ENCODE results near the gene SND1. TPM values are rescaled to one million over a fixed set of nuclear protein-coding genes. Genes with fewer than 3 reads are reported as not detected.

The SND1 gene
- total and polyA plus RNA-seq, 9 donors: 88.3 to 125 (median 97.7) TPM

- Histone ChIP-seq H3K9me3 (replicated peaks; ENCODE audit: control insufficient read depth, low read depth, low read length) (no peaks in the 10 kb centered on the region), H3K27me3 (ENCODE audit: control insufficient read depth, insufficient read depth, low read length) (peaks cover 31% of the 10 kb centered on the region), H3K36me3 (ENCODE audit: control insufficient read depth, insufficient read depth, low read length) (no peaks in the 10 kb centered on the region), H3K27ac (ENCODE audit: low read length) (no peak overlapping the region), H3K4me3 (ENCODE audit: low read length) (no peak overlapping the region), H3K4me1 (ENCODE audit: control insufficient read depth, insufficient read depth, low read length) (no peaks in the 10 kb centered on the region)
- WGBS (ENCODE audit: insufficient coverage): 2% methylated on average over 19 of the region's 24 CpGs
- no peak for DNase-seq
These were observed 31.4 kb upstream of the SND1 start for GRCh38 chr7:127620406-127621233.

- DNase-seq: no peak
- H3K9me3 ChIP-seq (replicated peaks; ENCODE audit: control insufficient read depth, low read depth, low read length): no peaks in the 10 kb centered on the region
- H3K4me3 ChIP-seq (ENCODE audit: low read length): no peak overlapping the region
- H3K4me1 ChIP-seq (ENCODE audit: control insufficient read depth, insufficient read depth, low read length): no peaks in the 10 kb centered on the region
- no peak overlapping the region for H3K27ac ChIP-seq (ENCODE audit: low read length)
- H3K27me3 ChIP-seq (ENCODE audit: control insufficient read depth, insufficient read depth, low read length): peaks cover 11% of the 10 kb centered on the region
- no peaks in the 10 kb centered on the region for H3K36me3 ChIP-seq (ENCODE audit: control insufficient read depth, insufficient read depth, low read length)
These were observed 26.7 kb upstream of the SND1 start for GRCh38 chr7:127625331-127625730.

GRCh38 chr7:127628445-127628844 is 23.5 kb upstream of the SND1 start:
- DNase-seq: no peak
- Histone ChIP-seq H3K27me3 (ENCODE audit: control insufficient read depth, insufficient read depth, low read length) (peaks cover 3% of the 10 kb centered on the region), H3K27ac (ENCODE audit: low read length) (no peak overlapping the region), H3K4me3 (ENCODE audit: low read length) (no peak overlapping the region), H3K9me3 (replicated peaks; ENCODE audit: control insufficient read depth, low read depth, low read length) (no peaks in the 10 kb centered on the region), H3K4me1 (ENCODE audit: control insufficient read depth, insufficient read depth, low read length) (no peaks in the 10 kb centered on the region), H3K36me3 (ENCODE audit: control insufficient read depth, insufficient read depth, low read length) (no peaks in the 10 kb centered on the region)
- no CpG with 5 or more reads among the region's 3 CpGs for WGBS (ENCODE audit: insufficient coverage)

- H3K4me1 ChIP-seq (ENCODE audit: control insufficient read depth, insufficient read depth, low read length): no peaks in the 10 kb centered on the region
- H3K27ac ChIP-seq (ENCODE audit: low read length): no peak overlapping the region
- DNase-seq: no peak
- WGBS (ENCODE audit: insufficient coverage): 0% methylated on average over 1 of the region's 5 CpGs
- no peaks in the 10 kb centered on the region for H3K9me3 ChIP-seq (replicated peaks; ENCODE audit: control insufficient read depth, low read depth, low read length)
- no peaks in the 10 kb centered on the region for H3K36me3 ChIP-seq (ENCODE audit: control insufficient read depth, insufficient read depth, low read length)
- H3K4me3 ChIP-seq (ENCODE audit: low read length): no peak overlapping the region
- peaks cover 3% of the 10 kb centered on the region for H3K27me3 ChIP-seq (ENCODE audit: control insufficient read depth, insufficient read depth, low read length)
These were observed 22.6 kb upstream of the SND1 start for GRCh38 chr7:127629268-127629854.

GRCh38 chr7:127632276-127632910 is 19.6 kb upstream of the SND1 start:
- no peak for DNase-seq
- Histone ChIP-seq H3K9me3 (replicated peaks; ENCODE audit: control insufficient read depth, low read depth, low read length) (no peaks in the 10 kb centered on the region), H3K36me3 (ENCODE audit: control insufficient read depth, insufficient read depth, low read length) (no peaks in the 10 kb centered on the region), H3K4me3 (ENCODE audit: low read length) (no peak overlapping the region), H3K27me3 (ENCODE audit: control insufficient read depth, insufficient read depth, low read length) (peaks cover 5% of the 10 kb centered on the region), H3K27ac (ENCODE audit: low read length) (no peak overlapping the region), H3K4me1 (ENCODE audit: control insufficient read depth, insufficient read depth, low read length) (no peaks in the 10 kb centered on the region)
- WGBS (ENCODE audit: insufficient coverage): 83% methylated on average over 6 of the region's 7 CpGs

GRCh38 chr7:127635659-127636285 is 16.2 kb upstream of the SND1 start:
- no peak for DNase-seq
- H3K36me3 ChIP-seq (ENCODE audit: control insufficient read depth, insufficient read depth, low read length): no peaks in the 10 kb centered on the region
- no peak overlapping the region for H3K4me3 ChIP-seq (ENCODE audit: low read length)
- H3K4me1 ChIP-seq (ENCODE audit: control insufficient read depth, insufficient read depth, low read length): no peaks in the 10 kb centered on the region
- H3K9me3 ChIP-seq (replicated peaks; ENCODE audit: control insufficient read depth, low read depth, low read length): no peaks in the 10 kb centered on the region
- no peak overlapping the region for H3K27ac ChIP-seq (ENCODE audit: low read length)
- peaks cover 3% of the 10 kb centered on the region for H3K27me3 ChIP-seq (ENCODE audit: control insufficient read depth, insufficient read depth, low read length)
- WGBS (ENCODE audit: insufficient coverage): no CpG with 5 or more reads among the region's 3 CpGs

GRCh38 chr7:127638197-127638596 is 13.8 kb upstream of the SND1 start:
- H3K27me3 ChIP-seq (ENCODE audit: control insufficient read depth, insufficient read depth, low read length): peaks cover 3% of the 10 kb centered on the region

GRCh38 chr7:127644484-127644883 is 7.5 kb upstream of the SND1 start:
- no peak overlapping the region for H3K27ac ChIP-seq (ENCODE audit: low read length)
- WGBS (ENCODE audit: insufficient coverage): 33% methylated on average over 1 of the region's 2 CpGs
- no peak for DNase-seq
- H3K4me3 ChIP-seq (ENCODE audit: low read length): no peak overlapping the region
- H3K4me1 ChIP-seq (ENCODE audit: control insufficient read depth, insufficient read depth, low read length): no peaks in the 10 kb centered on the region
- H3K27me3 ChIP-seq (ENCODE audit: control insufficient read depth, insufficient read depth, low read length): no peaks in the 10 kb centered on the region
- no peaks in the 10 kb centered on the region for H3K9me3 ChIP-seq (replicated peaks; ENCODE audit: control insufficient read depth, low read depth, low read length)
- no peaks in the 10 kb centered on the region for H3K36me3 ChIP-seq (ENCODE audit: control insufficient read depth, insufficient read depth, low read length)

More at GRCh38 chr7:127638197-127638596, 13.8 kb upstream of the SND1 start:
- Histone ChIP-seq H3K9me3 (replicated peaks; ENCODE audit: control insufficient read depth, low read depth, low read length) (no peaks in the 10 kb centered on the region), H3K4me1 (ENCODE audit: control insufficient read depth, insufficient read depth, low read length) (no peaks in the 10 kb centered on the region), H3K27ac (ENCODE audit: low read length) (no peak overlapping the region), H3K36me3 (ENCODE audit: control insufficient read depth, insufficient read depth, low read length) (no peaks in the 10 kb centered on the region), H3K4me3 (ENCODE audit: low read length) (no peak overlapping the region)
- DNase-seq: no peak

- WGBS (ENCODE audit: insufficient coverage): 97% methylated on average over 8 of the region's 8 CpGs
- DNase-seq: no peak
- no peak overlapping the region for H3K27ac ChIP-seq (ENCODE audit: low read length)
These were observed 4.4 kb upstream of the SND1 start for GRCh38 chr7:127647636-127648035.

GRCh38 chr7:127648986-127649385 is 3.0 kb upstream of the SND1 start:
- no peak overlapping the region for H3K27ac ChIP-seq (ENCODE audit: low read length)
- H3K4me1 ChIP-seq (ENCODE audit: control insufficient read depth, insufficient read depth, low read length): peaks cover 15% of the 10 kb centered on the region
- H3K4me3 ChIP-seq (ENCODE audit: low read length): no peak overlapping the region
- H3K27me3 ChIP-seq (ENCODE audit: control insufficient read depth, insufficient read depth, low read length): no peaks in the 10 kb centered on the region
- no CpG with 5 or more reads among the region's 2 CpGs for WGBS (ENCODE audit: insufficient coverage)
- H3K36me3 ChIP-seq (ENCODE audit: control insufficient read depth, insufficient read depth, low read length): no peaks in the 10 kb centered on the region
- H3K9me3 ChIP-seq (replicated peaks; ENCODE audit: control insufficient read depth, low read depth, low read length): no peaks in the 10 kb centered on the region
- DNase-seq: no peak

More at GRCh38 chr7:127647636-127648035, 4.4 kb upstream of the SND1 start:
- Histone ChIP-seq H3K36me3 (ENCODE audit: control insufficient read depth, insufficient read depth, low read length) (no peaks in the 10 kb centered on the region), H3K27me3 (ENCODE audit: control insufficient read depth, insufficient read depth, low read length) (no peaks in the 10 kb centered on the region), H3K9me3 (replicated peaks; ENCODE audit: control insufficient read depth, low read depth, low read length) (no peaks in the 10 kb centered on the region), H3K4me1 (ENCODE audit: control insufficient read depth, insufficient read depth, low read length) (peaks cover 6% of the 10 kb centered on the region), H3K4me3 (ENCODE audit: low read length) (no peak overlapping the region)

Measured in muscle of leg (tissue), 11 donors.